HepG2 (cell line): ENCODE results near the gene MAFF. TPM values are rescaled to one million over a fixed set of nuclear protein-coding genes. Genes with fewer than 3 reads are reported as not detected.
A peak's percentile ranks its signal among the peaks of the same experiment; 100 is the strongest.

Experiments
- E2F1 ChIP-seq: sonication (generic); formaldehyde crosslinking; IDR thresholded peaks from 2 replicates; pipeline ENCODE4 v1.5.0; 2020; ENCODE audit warnings: missing genetic modification reagents
- ERF ChIP-seq: IDR thresholded peaks from 2 replicates; pipeline ENCODE4 v1.6.1; 2018; ENCODE audit warnings: missing biosample characterization, missing genetic modification reagents
- FOXC1 ChIP-seq: sonication (generic); formaldehyde crosslinking; IDR thresholded peaks from 2 replicates; pipeline ENCODE4 v1.8.0; 2022; ENCODE audit warnings: mild to moderate bottlenecking, missing genetic modification reagents, borderline replicate concordance
- FOXO1 ChIP-seq: sonication (generic); formaldehyde crosslinking; IDR thresholded peaks from 2 replicates; pipeline ENCODE4 v1.4.0; 2020; ENCODE audit warnings: missing genetic modification reagents
- HIC2 ChIP-seq: sonication (generic); formaldehyde crosslinking; IDR thresholded peaks from 2 replicates; pipeline ENCODE4 v1.9.0; 2022; ENCODE audit warnings: low read depth, missing genetic modification reagents
- HNF1A ChIP-seq, 2 experiments: sonication (generic) in 1 of 2; formaldehyde crosslinking in 1 of 2; IDR thresholded peaks; 2 replicates each; pipeline versions ENCODE4 v1.4.0 to v1.6.1; 2016 to 2020; ENCODE audit warnings: borderline replicate concordance in 1 of 2, low read depth in 1 of 2, mild to moderate bottlenecking in 1 of 2, missing genetic modification reagents in 1 of 2
- MED13 ChIP-seq: sonication (generic); formaldehyde crosslinking; IDR thresholded peaks from 2 replicates; pipeline ENCODE4 v1.5.0; 2020; ENCODE audit warnings: missing genetic modification reagents
- TFDP1 ChIP-seq: IDR thresholded peaks from 2 replicates; pipeline ENCODE4 v1.6.1; 2016; ENCODE audit warnings: missing compliant biosample characterization, missing genetic modification reagents, borderline replicate concordance
- ZNF407 ChIP-seq: sonication (generic); formaldehyde crosslinking; IDR thresholded peaks from one replicate; pipeline ENCODE4 v1.5.1; 2020; ENCODE audit warnings: mild to moderate bottlenecking, missing genetic modification reagents; ENCODE audit errors: not compliant biosample characterization
- polyA plus RNA-seq, 8 experiments: library from polyadenylated mRNA; depleted of rRNA in 3 of 8; stranded (reverse) in 7 of 8; unstranded in 1 of 8; fragments of >200 nt; fragmentation: Illumina TruSeq in 4 of 8; extraction: Trizol in 4 of 8; gene quantifications; 2 replicates each; pipeline versions ENCODE4 v1.2.1 to v1.2.3, GENCODE V29; 2011 to 2016; ENCODE audit warnings: low read depth in 4 of 8, missing spikeins in 1 of 8, mixed read lengths in 1 of 8; ENCODE audit not compliant: insufficient read depth in 1 of 8
- total RNA-seq, 5 experiments: library from RNA; depleted of rRNA; stranded (reverse); fragments of >200 nt; fragmentation: Illumina TruSeq; extraction: Trizol; gene quantifications; 2 replicates each; pipeline ENCODE4 v1.2.3, GENCODE V29; 2016; ENCODE audit warnings: low read depth in 1 of 5

Gene MAFF
- total and polyA plus RNA-seq, 2 of the 13 experiments (the other 11 are each of a cell fraction or from before 2014, with no cell fraction given) = 5.4 to 14.3 TPM

GRCh38 chr22:38218661-38219622 lies 17.1 kb downstream of the MAFF start (continued):
- TF ChIP-seq FOXC1 (CRISPR knock-in tag) (peak; percentile 73; the same call in 1 of the 2 replicates), HIC2 (CRISPR knock-in tag) (peak; percentile 93), ERF (peak; percentile 76; the same call in 1 of the 2 replicates), ZNF407 (CRISPR knock-in tag) (peak; percentile 40), TFDP1 (peak; percentile 78; the same call in 1 of the 2 replicates), MED13 (CRISPR knock-in tag) (no peak), HNF1A (IDR thresholded peaks at IDR 0.05; ENCODE audit: low read depth) (no peak), HNF1A (CRISPR knock-in tag; IDR thresholded peaks at IDR 0.05; ENCODE audit: borderline replicate concordance) (no peak; the same call in 1 of the 2 replicates), FOXO1 (CRISPR knock-in tag) (peak; percentile 92), E2F1 (CRISPR knock-in tag) (0 out of 2 replicates have a peak, but pooled peaks have one; percentile 63)
